Liver (tissue), 9 donors: Measurements from ENCODE around the gene BPI. TPM values are rescaled to one million over a fixed set of nuclear protein-coding genes. Genes with fewer than 3 reads are reported as not detected.

Experiments
- DNase-seq: peaks from one replicate; pipeline ENCODE4 v3.0.0-alpha.2; 2017; ENCODE audit warnings: low spot score
- H3K27ac ChIP-seq, 2 donors: one replicate each; pipeline ENCODE4 v1.7.0; 2013; ENCODE audit warnings: inconsistent platforms in 2 of 2, low read length in 2 of 2, control low read depth in 1 of 2, low read depth in 1 of 2, mild to moderate bottlenecking in 1 of 2
- H3K27me3 ChIP-seq, 4 donors: one replicate each; pipeline versions ENCODE4 v1.6.1 to v1.7.0; 2013; ENCODE audit warnings: low read length in 3 of 4, inconsistent platforms in 1 of 4, mild to moderate bottlenecking in 1 of 4, moderate library complexity in 1 of 4; ENCODE audit not compliant: control insufficient read depth in 4 of 4, insufficient read depth in 4 of 4
- H3K36me3 ChIP-seq, 4 donors: one replicate each; pipeline versions ENCODE4 v1.6.1 to v1.7.0; 2013; ENCODE audit warnings: low read length in 3 of 4, mild to moderate bottlenecking in 3 of 4, low read depth in 1 of 4, moderate library complexity in 1 of 4; ENCODE audit not compliant: control insufficient read depth in 4 of 4, insufficient read depth in 3 of 4
- H3K4me1 ChIP-seq, 4 donors: one replicate each; pipeline versions ENCODE4 v1.6.1 to v1.7.0; 2013; ENCODE audit warnings: low read length in 3 of 4, mild to moderate bottlenecking in 3 of 4, moderate library complexity in 1 of 4; ENCODE audit not compliant: control insufficient read depth in 4 of 4, insufficient read depth in 4 of 4
- H3K4me3 ChIP-seq, 3 donors: one replicate each; pipeline versions ENCODE4 v1.6.1 to v1.7.0; 2013; ENCODE audit warnings: low read length in 3 of 3, control low read depth in 1 of 3, low read depth in 1 of 3, mild to moderate bottlenecking in 1 of 3
- H3K9ac ChIP-seq, 2 donors: one replicate each; pipeline ENCODE4 v1.7.0; 2013; ENCODE audit warnings: low read length in 2 of 2, mild to moderate bottlenecking in 2 of 2, moderate library complexity in 2 of 2, control low read depth in 1 of 2, low read depth in 1 of 2
- H3K9me3 ChIP-seq, 4 donors: one replicate each; pipeline versions ENCODE4 v1.6.1 to v1.7.0; 2013; ENCODE audit warnings: low read length in 3 of 4; ENCODE audit not compliant: control insufficient read depth in 4 of 4
- EGR1 ChIP-seq, 2 donors: IDR thresholded peaks; 2 replicates each; pipeline ENCODE4 v1.6.1; 2016 to 2018; ENCODE audit warnings: antibody characterized with exemption in 2 of 2, low read depth in 2 of 2
- FOXA1 ChIP-seq: IDR thresholded peaks from 2 replicates; pipeline ENCODE4 v1.6.1; 2016; ENCODE audit warnings: antibody characterized with exemption
- GABPA ChIP-seq, 2 donors: IDR thresholded peaks in 1 of 2; conservative IDR thresholded peaks in 1 of 2; 2 replicates each; pipeline ENCODE4 v1.6.1; 2016; ENCODE audit warnings: antibody characterized with exemption in 2 of 2, mild to moderate bottlenecking in 1 of 2, moderate library complexity in 1 of 2
- HNF4A ChIP-seq, 2 donors: conservative IDR thresholded peaks; 2 replicates each; pipeline ENCODE4 v1.6.1; 2016; ENCODE audit warnings: antibody characterized with exemption in 2 of 2, mild to moderate bottlenecking in 2 of 2
- HNF4G ChIP-seq: IDR thresholded peaks from 2 replicates; pipeline ENCODE4 v1.6.1; 2016; ENCODE audit warnings: antibody characterized with exemption
- JUND ChIP-seq, 2 donors: IDR thresholded peaks; 2 replicates each; pipeline ENCODE4 v1.6.1; 2016; ENCODE audit warnings: antibody characterized with exemption in 2 of 2
- MAX ChIP-seq: IDR thresholded peaks from 2 replicates; pipeline ENCODE4 v1.6.1; 2016; ENCODE audit warnings: antibody characterized with exemption
- NR2F2 ChIP-seq: IDR thresholded peaks from 2 replicates; pipeline ENCODE4 v1.6.1; 2016; ENCODE audit warnings: antibody characterized with exemption
- RAD21 ChIP-seq, 2 donors: IDR thresholded peaks; 2 replicates each; pipeline ENCODE4 v1.6.1; 2016; ENCODE audit warnings: antibody characterized with exemption in 2 of 2, mild to moderate bottlenecking in 2 of 2
- RXRA ChIP-seq, 2 donors: IDR thresholded peaks; 2 replicates each; pipeline ENCODE4 v1.6.1; 2017 to 2018; ENCODE audit warnings: antibody characterized with exemption in 2 of 2, mild to moderate bottlenecking in 1 of 2
- TAF1 ChIP-seq: conservative IDR thresholded peaks from 2 replicates; pipeline ENCODE4 v1.6.1; 2016; ENCODE audit warnings: antibody characterized with exemption, mild to moderate bottlenecking
- YY1 ChIP-seq: IDR thresholded peaks from 2 replicates; pipeline ENCODE4 v1.6.1; 2016; ENCODE audit warnings: antibody characterized with exemption, mild to moderate bottlenecking
- WGBS: extraction: QIAGEN DNeasy Blood & Tissue Kit; methylation state at CpG from one replicate; pipeline ENCODE4 v1.1.7; 2013; 5-methylcytosine and 5-hydroxymethylcytosine counted together
- polyA plus RNA-seq, 2 donors: library from polyadenylated mRNA; stranded (reverse) in 1 of 2; unstranded in 1 of 2; fragments of 200-250 nt in 1 of 2; fragments of >200 nt in 1 of 2; fragmentation: Nextera tagmentation in 1 of 2; extraction: Ambion mirVana in 1 of 2; gene quantifications; one replicate each; pipeline versions ENCODE4 v1.2.1 to v1.2.3, GENCODE V29; 2013 to 2015
- total RNA-seq, 2 donors: library from RNA; depleted of rRNA; stranded (reverse); fragments of >200 nt; gene quantifications; one replicate each; pipeline ENCODE4 v1.2.3, GENCODE V29; 2014
- TF ChIP-seq, protein P1 (sequence below): fragments of 150-350 bp; IDR thresholded peaks from 2 replicates; pipeline ENCODE4 v1.5.1; 2017; ENCODE audit warnings: improper control_type of control experiment, low read depth, low read length; ENCODE audit not compliant: missing input control
- TF ChIP-seq, protein P2 (sequence below): IDR thresholded peaks from 2 replicates; pipeline ENCODE4 v1.6.1; 2016; ENCODE audit warnings: antibody characterized with exemption
- TF ChIP-seq, protein P3 (sequence below): IDR thresholded peaks from 2 replicates; pipeline ENCODE4 v1.6.1; 2016; ENCODE audit warnings: antibody characterized with exemption
- donor health status: healthy.
- donor health status: healthy.
- donor health status: healthy.
- donor health status: healthy.
- donor health status: healthy.

Gene BPI
- total and polyA plus RNA-seq, 4 donors = 0.08 to 10.3 (median 0.37) TPM; not detected in 1

DNA sequence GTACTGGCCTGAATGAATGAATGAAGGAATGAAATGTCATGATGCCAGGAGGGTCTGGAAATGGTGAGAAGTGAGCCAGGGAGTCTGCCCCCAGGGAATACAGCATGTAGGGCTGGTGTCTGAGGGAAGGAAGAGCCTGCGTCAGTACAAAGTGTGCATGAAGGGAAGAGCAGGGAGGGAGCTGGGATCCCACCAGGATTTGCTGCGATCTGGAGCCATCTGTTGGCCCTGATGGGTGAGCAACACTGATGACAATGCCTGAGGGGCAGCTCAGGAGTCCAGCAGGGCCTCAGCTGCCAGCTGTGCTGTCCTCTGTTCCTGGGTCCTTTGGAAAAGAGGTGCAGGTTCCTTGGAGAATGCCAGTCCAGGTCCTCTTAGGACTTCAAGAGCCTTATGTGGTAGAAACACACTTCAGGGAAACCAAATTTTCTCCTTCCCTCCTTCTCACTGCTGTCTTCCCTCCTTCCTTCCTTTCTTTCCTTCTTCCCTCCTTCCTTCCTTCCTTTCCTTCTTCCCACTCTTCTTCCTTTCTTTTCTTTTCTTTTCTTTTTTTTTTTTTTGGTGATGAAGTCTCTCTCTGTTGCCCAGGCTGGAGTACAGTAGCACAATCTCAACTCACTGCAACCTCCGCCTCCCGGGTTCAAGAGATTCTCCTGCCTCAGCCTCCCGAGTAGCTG, 11.5 kb downstream of the BPI start (continued):
- TF ChIP-seq, protein P1, sequence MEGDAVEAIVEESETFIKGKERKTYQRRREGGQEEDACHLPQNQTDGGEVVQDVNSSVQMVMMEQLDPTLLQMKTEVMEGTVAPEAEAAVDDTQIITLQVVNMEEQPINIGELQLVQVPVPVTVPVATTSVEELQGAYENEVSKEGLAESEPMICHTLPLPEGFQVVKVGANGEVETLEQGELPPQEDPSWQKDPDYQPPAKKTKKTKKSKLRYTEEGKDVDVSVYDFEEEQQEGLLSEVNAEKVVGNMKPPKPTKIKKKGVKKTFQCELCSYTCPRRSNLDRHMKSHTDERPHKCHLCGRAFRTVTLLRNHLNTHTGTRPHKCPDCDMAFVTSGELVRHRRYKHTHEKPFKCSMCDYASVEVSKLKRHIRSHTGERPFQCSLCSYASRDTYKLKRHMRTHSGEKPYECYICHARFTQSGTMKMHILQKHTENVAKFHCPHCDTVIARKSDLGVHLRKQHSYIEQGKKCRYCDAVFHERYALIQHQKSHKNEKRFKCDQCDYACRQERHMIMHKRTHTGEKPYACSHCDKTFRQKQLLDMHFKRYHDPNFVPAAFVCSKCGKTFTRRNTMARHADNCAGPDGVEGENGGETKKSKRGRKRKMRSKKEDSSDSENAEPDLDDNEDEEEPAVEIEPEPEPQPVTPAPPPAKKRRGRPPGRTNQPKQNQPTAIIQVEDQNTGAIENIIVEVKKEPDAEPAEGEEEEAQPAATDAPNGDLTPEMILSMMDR = no peak
- no peak for TF ChIP-seq RAD21 (IDR thresholded peaks at IDR 0.05)
- TF ChIP-seq, protein P2, sequence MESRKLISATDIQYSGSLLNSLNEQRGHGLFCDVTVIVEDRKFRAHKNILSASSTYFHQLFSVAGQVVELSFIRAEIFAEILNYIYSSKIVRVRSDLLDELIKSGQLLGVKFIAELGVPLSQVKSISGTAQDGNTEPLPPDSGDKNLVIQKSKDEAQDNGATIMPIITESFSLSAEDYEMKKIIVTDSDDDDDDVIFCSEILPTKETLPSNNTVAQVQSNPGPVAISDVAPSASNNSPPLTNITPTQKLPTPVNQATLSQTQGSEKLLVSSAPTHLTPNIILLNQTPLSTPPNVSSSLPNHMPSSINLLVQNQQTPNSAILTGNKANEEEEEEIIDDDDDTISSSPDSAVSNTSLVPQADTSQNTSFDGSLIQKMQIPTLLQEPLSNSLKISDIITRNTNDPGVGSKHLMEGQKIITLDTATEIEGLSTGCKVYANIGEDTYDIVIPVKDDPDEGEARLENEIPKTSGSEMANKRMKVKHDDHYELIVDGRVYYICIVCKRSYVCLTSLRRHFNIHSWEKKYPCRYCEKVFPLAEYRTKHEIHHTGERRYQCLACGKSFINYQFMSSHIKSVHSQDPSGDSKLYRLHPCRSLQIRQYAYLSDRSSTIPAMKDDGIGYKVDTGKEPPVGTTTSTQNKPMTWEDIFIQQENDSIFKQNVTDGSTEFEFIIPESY = no peak

- DNase-seq = no peak
- 94% methylated on average over 4 of the region's 4 CpGs for WGBS
- no peak overlapping the region for H3K27ac ChIP-seq
- no peaks in the 10 kb centered on the region for H3K27me3 ChIP-seq
- H3K4me1 ChIP-seq = no peaks in the 10 kb centered on the region
- no peak overlapping the region for H3K4me3 ChIP-seq
- no peaks in the 10 kb centered on the region for H3K9me3 ChIP-seq
- H3K9ac ChIP-seq = no peak overlapping the region
- no peaks in the 10 kb centered on the region for H3K36me3 ChIP-seq
- no peak for TF ChIP-seq RXRA (IDR thresholded peaks at IDR 0.05)
- TF ChIP-seq GABPA (IDR thresholded peaks at IDR 0.05 in 1 of 2, conservative IDR thresholded peaks at IDR 0.05 in 1 of 2) = no peak
- TF ChIP-seq, protein P1 = no peak
- no peak for TF ChIP-seq MAX
- TF ChIP-seq HNF4A (conservative IDR thresholded peaks at IDR 0.05) = no peak
- no peak for TF ChIP-seq JUND (IDR thresholded peaks at IDR 0.05)
- TF ChIP-seq FOXA1 = no peak
- TF ChIP-seq TAF1 = no peak
- no peak for TF ChIP-seq NR2F2
- no peak for TF ChIP-seq EGR1 (IDR thresholded peaks at IDR 0.05; ENCODE audit: low read depth in 2 of 2)
- no peak for TF ChIP-seq YY1
- TF ChIP-seq HNF4G = no peak
Measured at GRCh38 chr20:38316341-38316740, 12.4 kb downstream of the BPI start.

DNA sequence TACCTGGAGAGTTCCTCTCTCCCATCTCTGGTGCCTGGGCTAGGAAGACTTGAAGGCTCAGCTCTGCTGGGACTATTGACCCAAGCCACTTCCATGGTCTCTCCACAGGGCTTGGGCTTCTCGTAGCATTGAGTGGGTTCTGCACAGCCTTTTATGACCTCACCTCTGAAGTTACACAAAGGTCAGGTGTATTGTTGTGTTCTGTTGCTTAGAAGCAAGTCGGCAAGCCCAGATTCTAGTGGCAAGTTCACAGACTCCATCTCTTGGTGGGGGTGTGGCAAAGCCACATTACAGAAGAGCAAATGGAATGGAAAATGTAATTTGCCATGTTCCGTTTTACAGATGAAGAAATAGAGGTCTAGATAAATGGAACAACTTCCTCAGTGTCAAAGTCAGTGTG, 13.5 kb downstream of the BPI start:
- no peaks in the 10 kb centered on the region for H3K9me3 ChIP-seq
- 78% methylated on average over 3 of the region's 3 CpGs for WGBS
- no peak overlapping the region for H3K27ac ChIP-seq
- no peak overlapping the region for H3K9ac ChIP-seq
- TF ChIP-seq NR2F2 (no peak), TAF1 (no peak)
- TF ChIP-seq, protein P3, sequence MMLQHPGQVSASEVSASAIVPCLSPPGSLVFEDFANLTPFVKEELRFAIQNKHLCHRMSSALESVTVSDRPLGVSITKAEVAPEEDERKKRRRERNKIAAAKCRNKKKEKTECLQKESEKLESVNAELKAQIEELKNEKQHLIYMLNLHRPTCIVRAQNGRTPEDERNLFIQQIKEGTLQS = no peak
- no peaks in the 10 kb centered on the region for H3K36me3 ChIP-seq
- H3K4me1 ChIP-seq = no peaks in the 10 kb centered on the region
- no peaks in the 10 kb centered on the region for H3K27me3 ChIP-seq
- DNase-seq = no peak
- H3K4me3 ChIP-seq = no peak overlapping the region
